ENCODE data around the gene GAA.

GAA gene

GRCh38 chr17:80145076-80146075 is 44.0 kb downstream of the GAA start:
- Histone ChIP-seq H3K9ac (ENCODE audit: low read depth, low read length, poor library complexity, severe bottlenecking) (peak overlapping the region; percentile 93), H3K9me2 (replicated peaks; ENCODE audit: low read depth, low read length) (no peaks in the 10 kb centered on the region), H3K79me2 (ENCODE audit: insufficient read depth, low read length) (peaks cover 74% of the 10 kb centered on the region), H2AFZ (ENCODE audit: low read length) (no peak overlapping the region), H3F3A (ENCODE audit: low read depth) (no peaks in the 10 kb centered on the region), H3K27me3 (ENCODE audit: insufficient read depth, low read length, poor library complexity, severe bottlenecking) (no peaks in the 10 kb centered on the region), H3K4me1 (ENCODE audit: insufficient read depth, low read length, poor library complexity, severe bottlenecking) (peaks cover 46% of the 10 kb centered on the region), H3K9me3 (ENCODE audit: insufficient read depth, low read depth, low read length) (no peaks in the 10 kb centered on the region), H3K36me3 (ENCODE audit: insufficient read depth, low read length) (peaks cover 38% of the 10 kb centered on the region), H3K4me2 (ENCODE audit: low read depth, low read length, poor library complexity, severe bottlenecking) (peak overlapping the region; percentile 90), H4K20me1 (ENCODE audit: insufficient read depth, low read length, poor library complexity, severe bottlenecking) (peaks cover 56% of the 10 kb centered on the region), H3K4me3 (ENCODE audit: low read length, poor library complexity, severe bottlenecking) (peak overlapping the region; percentile 89)
- no peak for TF ChIP-seq EZH2phosphoT487 (IDR thresholded peaks at IDR 0.05; ENCODE audit: borderline replicate concordance)
- TF ChIP-seq CTCF (conservative IDR thresholded peaks at IDR 0.05; ENCODE audit: low read length): no peak

GRCh38 chr17:80146121-80147034 is 45.0 kb downstream of the GAA start:
- H3K27me3 ChIP-seq (ENCODE audit: insufficient read depth, low read length, poor library complexity, severe bottlenecking): no peaks in the 10 kb centered on the region
- H3K79me2 ChIP-seq (ENCODE audit: insufficient read depth, low read length): peaks cover 70% of the 10 kb centered on the region
- H3K4me2 ChIP-seq (ENCODE audit: low read depth, low read length, poor library complexity, severe bottlenecking): peak overlapping the region; percentile 90
- H3F3A ChIP-seq (ENCODE audit: low read depth): no peaks in the 10 kb centered on the region
- peaks cover 46% of the 10 kb centered on the region for H3K4me1 ChIP-seq (ENCODE audit: insufficient read depth, low read length, poor library complexity, severe bottlenecking)
- H4K20me1 ChIP-seq (ENCODE audit: insufficient read depth, low read length, poor library complexity, severe bottlenecking): peaks cover 50% of the 10 kb centered on the region
- peaks cover 29% of the 10 kb centered on the region for H3K36me3 ChIP-seq (ENCODE audit: insufficient read depth, low read length)
- H3K9me2 ChIP-seq (replicated peaks; ENCODE audit: low read depth, low read length): no peaks in the 10 kb centered on the region
- H3K9me3 ChIP-seq (ENCODE audit: insufficient read depth, low read depth, low read length): no peaks in the 10 kb centered on the region
- H3K9ac ChIP-seq (ENCODE audit: low read depth, low read length, poor library complexity, severe bottlenecking): peak overlapping the region; percentile 93
- H2AFZ ChIP-seq (ENCODE audit: low read length): peak overlapping the region; percentile 62; the same call in 1 of the 2 replicates
- TF ChIP-seq EZH2phosphoT487 (IDR thresholded peaks at IDR 0.05; ENCODE audit: borderline replicate concordance): no peak
- TF ChIP-seq CTCF (conservative IDR thresholded peaks at IDR 0.05; ENCODE audit: low read length): no peak
- peak overlapping the region; percentile 89 for H3K4me3 ChIP-seq (ENCODE audit: low read length, poor library complexity, severe bottlenecking)

- H3K9ac ChIP-seq (ENCODE audit: low read depth, low read length, poor library complexity, severe bottlenecking): peak within 1 kb of the TSS; percentile 93
- H3K9me3 ChIP-seq (ENCODE audit: insufficient read depth, low read depth, low read length): no peaks in the 10 kb centered on the region
- H3K4me2 ChIP-seq (ENCODE audit: low read depth, low read length, poor library complexity, severe bottlenecking): peak within 1 kb of the TSS; percentile 96
- H3K79me2 ChIP-seq (ENCODE audit: insufficient read depth, low read length): peaks cover 62% of the 10 kb centered on the region
- H2AFZ ChIP-seq (ENCODE audit: low read length): peak within 1 kb of the TSS; percentile 92
- H3F3A ChIP-seq (ENCODE audit: low read depth): no peaks in the 10 kb centered on the region
- peaks cover 38% of the 10 kb centered on the region for H3K4me1 ChIP-seq (ENCODE audit: insufficient read depth, low read length, poor library complexity, severe bottlenecking)
- no peak for TF ChIP-seq CTCF (conservative IDR thresholded peaks at IDR 0.05; ENCODE audit: low read length)
- no peaks in the 10 kb centered on the region for H3K9me2 ChIP-seq (replicated peaks; ENCODE audit: low read depth, low read length)
- H3K36me3 ChIP-seq (ENCODE audit: insufficient read depth, low read length): peaks cover 20% of the 10 kb centered on the region; the same call in 1 of the 2 replicates
- H4K20me1 ChIP-seq (ENCODE audit: insufficient read depth, low read length, poor library complexity, severe bottlenecking): peaks cover 42% of the 10 kb centered on the region
- no peaks in the 10 kb centered on the region for H3K27me3 ChIP-seq (ENCODE audit: insufficient read depth, low read length, poor library complexity, severe bottlenecking)
- H3K4me3 ChIP-seq (ENCODE audit: low read length, poor library complexity, severe bottlenecking): peak within 1 kb of the TSS; percentile 89
Observed at GRCh38 chr17:80147035-80147822, 45.8 kb downstream of the GAA start, which contains the start of gene EIF4A3. Gene EIF4A3 (minus strand): TSS chr17:80147128. CDS start chr17:80146961, 167 bp downstream.

Measured in Loucy (cell line).